A549 treated with Mapracorat at 1 μM for 4 hours (cell line): ENCODE measurements around the gene PCGF1. TPM values are rescaled to one million over a fixed set of nuclear protein-coding genes. Genes with fewer than 3 reads are reported as not detected.

ENCODE experiments used
- total RNA-seq: library from RNA; stranded (reverse); fragments of 200-300 nt; extraction: Qiagen RNA extraction; gene quantifications from 5 replicates; pipeline ENCODE4 v1.2.3, GENCODE V29; 2022

The PCGF1 gene
- total RNA-seq = 30.8 to 43.0 TPM (median 33.4 TPM) in 5 replicates

DNA sequence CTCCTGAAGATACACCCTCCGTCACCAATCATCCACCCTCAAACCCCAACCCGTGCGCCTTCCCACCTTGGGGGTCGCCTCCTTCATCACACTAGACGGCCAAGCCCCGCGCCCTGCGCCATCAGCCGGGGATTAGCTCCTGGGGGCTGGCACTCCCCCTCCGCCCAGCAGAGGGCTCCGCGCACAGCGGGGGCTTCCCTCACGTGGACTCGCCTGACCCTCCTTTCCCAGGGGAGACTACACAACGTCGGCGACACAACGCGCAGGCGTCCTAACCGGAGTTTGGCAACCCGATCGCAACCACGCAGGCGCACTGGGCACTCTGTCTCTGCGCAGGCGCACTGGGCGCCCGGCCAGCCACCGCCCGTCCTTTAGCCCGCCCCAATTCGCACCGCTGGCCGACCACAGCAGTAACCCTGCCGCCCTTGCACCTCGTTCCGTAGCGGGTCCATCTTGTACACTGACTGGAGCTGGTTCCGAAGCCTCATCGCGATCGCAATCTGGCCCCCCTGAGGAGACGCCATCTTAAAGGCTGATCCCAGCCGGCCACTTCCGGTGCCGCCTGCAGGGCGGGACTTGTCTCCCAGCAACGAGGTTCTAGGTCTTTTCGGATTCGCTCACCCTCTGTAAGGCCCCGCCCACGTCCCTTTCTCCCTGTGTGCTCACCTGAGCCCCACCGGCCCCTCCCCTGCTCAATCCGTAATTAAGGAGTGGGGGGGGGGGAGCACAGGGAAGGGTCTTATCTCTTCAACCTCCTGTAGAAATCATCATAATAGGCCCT, at the start of gene PCGF1:
TSS of gene PCGF1 (minus strand) at position 551 of the 781 bp plus-strand sequence. CDS start at position 524, 27 bp downstream.

GRCh38 chr2:74553892-74554819, 46.7 kb upstream of the PCGF1 start, which contains the start of the genes DOK1 and LOXL3:
TSS of gene DOK1 (plus strand) at chr2:74554720. CDS start at chr2:74554755, 35 bp downstream.
TSS of gene LOXL3 (minus strand) at chr2:74553942. CDS start at chr2:74552634, 1,308 bp downstream.

GRCh38 chr2:74529357-74530238, 22.1 kb upstream of the PCGF1 start, which contains the start of the genes AUP1 and HTRA2:
TSS of gene AUP1 (minus strand) at chr2:74529706. CDS start at chr2:74529629, 77 bp downstream.
TSS of gene HTRA2 (plus strand) at chr2:74529933. CDS start at chr2:74530007, 74 bp downstream.

GRCh38 chr2:74525717-74526648, 18.5 kb upstream of the PCGF1 start, which contains the start of gene DQX1:
TSS of gene DQX1 (minus strand) at chr2:74526231. CDS start at chr2:74525729, 502 bp downstream.

GRCh38 chr2:74514368-74515270, 7.1 kb upstream of the PCGF1 start, which contains the start of gene TLX2:
TSS of gene TLX2 (plus strand) at chr2:74514450. CDS start at chr2:74514807, 357 bp downstream.

DNA sequence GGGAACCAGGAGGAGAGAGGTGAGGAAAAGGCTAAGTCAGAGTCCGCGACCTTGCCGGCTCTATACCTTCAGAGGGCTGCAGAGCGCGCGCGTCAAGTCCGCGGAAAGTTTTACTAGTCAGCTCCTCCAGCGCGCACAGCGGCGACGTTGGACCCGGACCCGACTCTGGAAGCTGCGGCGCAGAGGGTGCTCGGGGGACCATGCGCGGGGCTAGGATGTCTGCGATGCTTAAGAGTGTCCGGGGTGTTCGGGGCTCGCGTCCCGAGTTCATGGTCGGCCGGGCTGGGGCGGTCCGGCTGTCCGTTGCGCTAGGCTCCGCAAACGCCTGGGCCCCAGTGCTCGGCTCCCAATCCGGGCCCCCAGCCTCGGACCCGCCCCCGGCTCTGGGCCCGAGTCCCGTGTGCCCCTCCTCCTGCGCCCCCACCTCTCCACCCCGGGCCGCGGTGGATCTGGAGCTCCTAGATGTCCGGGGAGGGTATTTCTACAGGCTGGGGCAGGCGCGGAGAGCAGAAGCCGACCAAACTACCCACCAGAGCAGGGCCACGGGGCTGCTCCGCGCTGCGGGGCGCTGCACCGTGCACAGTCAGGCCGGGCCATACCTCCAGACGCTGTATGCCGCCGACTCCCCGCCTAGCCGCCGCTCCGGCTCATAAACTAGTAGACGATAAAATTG, 8.1 kb downstream of the PCGF1 start, which contains the start of gene LBX2:
TSS of gene LBX2 (minus strand) at position 337 of the 673 bp plus-strand sequence. CDS start at position 271, 66 bp downstream.

GRCh38 chr2:74482801-74483674, 24.5 kb downstream of the PCGF1 start, which contains the start of the genes CCDC142 and TTC31:
TSS of gene CCDC142 (minus strand) at chr2:74482998. CDS start at chr2:74482837, 161 bp downstream.
TSS of gene TTC31 (plus strand) at chr2:74483081. CDS start at chr2:74483096, 15 bp downstream.

GRCh38 chr2:74472086-74472944, 35.2 kb downstream of the PCGF1 start, which contains the start of gene MRPL53:
TSS of gene MRPL53 (minus strand) at chr2:74472680. CDS start at chr2:74472660, 20 bp downstream.

DNA sequence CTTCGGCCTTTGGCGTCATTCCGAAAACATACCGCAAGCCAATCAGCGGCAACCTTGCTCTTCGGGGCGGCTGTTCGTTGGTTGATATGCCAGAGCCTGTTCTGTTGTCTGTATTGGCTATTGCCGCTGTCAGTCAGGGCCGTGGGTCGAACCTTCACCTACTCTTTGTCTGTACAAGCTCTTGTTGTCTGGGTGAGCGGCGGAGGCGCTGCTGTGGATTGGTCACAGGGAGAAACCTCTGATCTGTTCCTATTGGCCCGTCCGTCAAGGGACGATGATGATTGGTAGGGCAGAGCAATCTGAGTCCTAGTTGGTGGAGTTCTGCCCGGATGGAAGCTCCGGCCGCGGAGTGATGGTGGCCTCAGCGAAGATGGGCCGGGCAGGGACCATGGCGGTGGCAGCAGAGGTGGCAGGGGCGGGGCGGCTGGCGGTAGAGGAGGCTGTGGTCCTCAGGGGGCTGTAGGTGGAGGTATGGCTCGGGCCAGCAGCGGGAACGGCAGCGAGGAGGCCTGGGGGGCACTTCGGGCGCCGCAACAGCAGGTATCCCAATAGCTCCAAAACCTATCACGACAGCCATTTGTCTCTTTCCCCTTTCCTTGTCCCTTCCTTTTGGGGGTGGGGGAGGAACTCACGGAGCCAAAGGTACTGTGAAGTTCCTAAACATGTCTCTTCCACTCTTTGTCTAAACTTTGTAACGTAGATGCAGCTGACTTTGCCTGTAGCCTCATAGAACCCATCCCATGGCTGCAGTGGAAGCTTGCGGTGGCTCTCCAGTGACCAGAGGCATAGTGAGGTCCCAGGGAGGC, 49.2 kb downstream of the PCGF1 start, which contains the start of gene WBP1:
TSS of gene WBP1 (plus strand) at position 307 of the 806 bp plus-strand sequence. CDS start at position 472, 165 bp downstream.

Other genes with a start within 250 kb of the PCGF1 start
- gene SLC4A5, start 164.3 kb downstream of the PCGF1 start, total RNA-seq = 0.07 to 0.41 TPM (median 0.36 TPM) in 5 replicates
- gene DCTN1, start 127.4 kb downstream of the PCGF1 start, total RNA-seq = 112 to 150 TPM (median 144 TPM) in 5 replicates
- 2.4 to 3.7 TPM (median 2.6 TPM) in 5 replicates for gene C2orf81, start 86.1 kb downstream of the PCGF1 start, total RNA-seq
- gene WDR54, start 86.0 kb downstream of the PCGF1 start, total RNA-seq = 76.9 to 89.4 TPM (median 88.0 TPM) in 5 replicates
- gene RTKN, start 65.8 kb downstream of the PCGF1 start, total RNA-seq = 18.9 to 25.9 TPM (median 23.9 TPM) in 5 replicates
- 42.6 to 53.6 TPM (median 49.0 TPM) in 5 replicates for gene INO80B, start 52.6 kb downstream of the PCGF1 start, total RNA-seq
- gene WBP1, start 49.3 kb downstream of the PCGF1 start, total RNA-seq = 47.3 to 87.4 TPM (median 83.1 TPM) in 5 replicates
- gene MOGS, start 42.3 kb downstream of the PCGF1 start, total RNA-seq = 37.4 to 54.3 TPM (median 52.0 TPM) in 5 replicates
- 106 to 149 TPM (median 141 TPM) in 5 replicates for gene MRPL53, start 35.0 kb downstream of the PCGF1 start, total RNA-seq
- gene CCDC142, start 24.7 kb downstream of the PCGF1 start, total RNA-seq = 11.6 to 16.5 TPM (median 14.2 TPM) in 5 replicates
- 15.7 to 17.7 TPM (median 16.1 TPM) in 5 replicates for gene TTC31, start 24.6 kb downstream of the PCGF1 start, total RNA-seq
- 2.7 to 3.7 TPM (median 3.1 TPM) in 5 replicates for gene LBX2, start 8.1 kb downstream of the PCGF1 start, total RNA-seq
- 0.19 to 0.58 TPM (median 0.33 TPM) in 5 replicates for gene TLX2, start 6.8 kb upstream of the PCGF1 start, total RNA-seq
- gene DQX1, start 18.5 kb upstream of the PCGF1 start, total RNA-seq = 0.10 to 0.19 TPM (median 0.14 TPM) in 4 of 5 replicates, not detected in the other
- gene AUP1, start 22.0 kb upstream of the PCGF1 start, total RNA-seq = 197 to 259 TPM (median 233 TPM) in 5 replicates
- 31.4 to 42.9 TPM (median 39.7 TPM) in 5 replicates for gene HTRA2, start 22.2 kb upstream of the PCGF1 start, total RNA-seq
- 0.20 to 0.50 TPM (median 0.44 TPM) in 5 replicates for gene LOXL3, start 46.2 kb upstream of the PCGF1 start, total RNA-seq
- gene DOK1, start 47.0 kb upstream of the PCGF1 start, total RNA-seq = 3.8 to 5.3 TPM (median 4.1 TPM) in 5 replicates
- not detected in 5 replicates for gene M1AP, start 140.6 kb upstream of the PCGF1 start, total RNA-seq
- gene SEMA4F, start 146.6 kb upstream of the PCGF1 start, total RNA-seq = 9.6 to 15.2 TPM (median 10.2 TPM) in 5 replicates